CD4-positive, alpha-beta T cell treated with Interleukin-2 at 100 ng/mL for 4 hours (primary cell): ENCODE measurements around the gene BCL2A1.
"Not testable (repeated sequence)": the region's sequence is repeated elsewhere in the genome, so short reads cannot be mapped to it uniquely, and the experiment has no call there.

Experiments used
- DNase-seq: peaks from one replicate; pipeline ENCODE4 v3.0.0-alpha.2; 2020; ENCODE audit warnings: low spot score

Gene BCL2A1

DNA sequence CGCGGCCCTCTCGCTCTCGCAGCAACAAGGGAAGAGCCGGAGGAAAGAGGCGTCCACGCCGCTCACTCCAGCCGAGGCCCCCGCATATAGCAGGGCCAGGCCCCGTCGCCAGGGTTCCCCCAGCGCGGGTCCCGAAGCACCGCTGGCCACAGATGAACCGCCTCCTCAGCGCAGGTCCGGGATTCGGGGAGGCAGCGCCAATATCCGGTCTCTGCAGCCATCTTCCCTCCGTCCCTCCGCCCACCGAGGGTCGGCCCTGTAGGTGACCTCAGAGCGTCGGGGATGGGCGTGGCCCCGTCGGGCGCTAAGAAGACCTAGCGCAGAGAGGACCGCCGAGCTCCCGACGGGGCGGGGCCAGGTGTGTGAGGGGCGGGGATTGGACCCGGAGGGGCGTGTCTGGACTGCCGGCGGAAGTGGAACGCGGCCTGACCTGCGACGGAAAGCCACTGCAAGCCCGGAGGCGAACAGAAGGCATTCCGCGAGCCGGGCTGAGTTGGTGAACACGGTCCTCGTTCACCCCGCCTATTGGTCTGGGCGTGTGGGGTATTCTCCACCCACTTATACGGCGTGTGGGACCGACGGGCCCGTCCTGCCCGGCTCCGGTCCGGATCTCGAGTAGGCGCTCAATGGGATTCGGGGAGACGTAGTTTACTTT lies 47.4 kb downstream of the BCL2A1 start:
- peak; percentile 99 for DNase-seq

DNA sequence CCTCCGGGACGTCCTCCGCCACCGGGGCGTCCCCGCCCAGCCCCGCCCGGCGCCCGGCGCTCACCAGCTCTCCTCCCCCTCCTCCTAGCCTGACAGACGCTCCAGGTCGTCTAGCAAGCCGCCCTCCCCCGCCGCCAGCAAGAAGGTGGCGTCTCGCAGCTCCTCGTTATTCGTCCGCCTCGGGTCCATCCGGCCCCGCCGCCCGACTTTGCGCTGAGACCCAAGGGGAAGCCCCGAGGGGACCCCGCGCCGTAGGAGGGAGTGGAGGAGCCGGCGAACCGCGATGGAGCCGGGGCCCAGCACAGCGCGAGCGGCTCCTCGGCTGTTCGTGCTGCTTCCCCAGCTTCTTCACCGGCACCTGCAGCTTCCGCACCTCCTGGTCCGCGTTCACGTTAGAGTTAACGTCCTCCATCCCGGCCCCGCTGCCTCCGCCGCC lies 47.9 kb downstream of the BCL2A1 start:
- peak; percentile 65 for DNase-seq

DNA sequence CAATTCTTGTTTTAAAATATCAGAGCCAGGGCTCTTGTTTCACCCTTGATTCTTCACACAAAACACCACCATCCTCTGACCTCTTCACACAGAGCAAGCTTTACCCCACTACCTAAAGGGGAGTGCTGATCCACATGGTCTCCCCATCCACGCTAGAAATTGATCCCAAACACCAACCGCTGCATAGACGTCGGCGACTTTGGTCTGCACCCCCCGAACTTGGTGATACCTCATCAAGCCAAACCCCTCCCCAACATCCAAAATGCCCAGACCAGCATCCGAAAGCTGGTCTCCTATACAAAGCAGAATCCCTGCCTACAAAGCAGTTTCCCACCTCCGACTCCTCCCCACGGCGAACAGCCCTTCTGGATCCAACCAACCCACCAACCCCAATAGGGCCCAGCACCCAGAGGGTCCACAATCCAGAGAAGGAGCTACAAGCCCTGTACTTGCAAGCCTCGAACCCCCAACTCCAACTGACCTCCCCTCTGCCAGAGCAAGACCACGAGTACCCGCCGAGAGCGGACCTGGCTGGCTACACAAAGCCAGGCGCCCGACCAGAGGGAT lies 48.4 kb downstream of the BCL2A1 start:
- DNase-seq = no peak

DNA sequence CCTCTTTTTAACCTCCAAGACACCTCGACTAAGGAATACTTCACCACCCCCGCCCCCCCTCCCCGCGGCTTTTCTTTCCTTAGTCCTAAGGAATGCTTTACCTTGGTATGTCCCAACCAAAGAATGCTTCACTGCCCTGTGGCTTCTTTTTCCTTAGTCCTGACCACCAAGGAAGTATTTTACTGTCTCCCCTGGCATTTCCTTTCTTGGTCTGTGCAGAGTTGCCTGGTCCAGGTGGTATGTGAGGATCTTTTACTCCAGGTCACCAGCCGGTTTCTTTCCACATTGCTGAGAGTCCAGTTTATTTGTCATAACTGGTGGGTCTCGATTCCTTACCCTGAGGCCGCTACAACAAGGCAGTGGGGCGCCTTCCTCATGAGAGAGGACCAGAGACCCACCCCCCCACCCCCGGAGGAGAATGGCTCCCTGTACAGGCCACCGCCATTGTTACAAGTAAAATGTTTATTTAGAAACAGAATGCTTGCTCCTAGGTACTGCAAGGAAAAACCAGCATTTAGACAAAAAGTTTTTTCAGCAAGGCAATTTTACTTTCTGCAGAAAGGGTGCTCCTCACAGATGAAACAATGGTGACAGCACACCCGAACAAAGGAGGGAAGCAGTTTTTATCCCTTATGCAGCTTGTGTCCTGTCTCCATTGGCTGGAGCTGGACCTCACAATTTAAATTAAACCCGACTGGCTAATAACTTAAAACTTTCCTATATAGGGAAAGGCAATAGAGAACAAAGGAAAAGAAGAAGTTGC lies 51.1 kb downstream of the BCL2A1 start:
- no peak for DNase-seq

DNA sequence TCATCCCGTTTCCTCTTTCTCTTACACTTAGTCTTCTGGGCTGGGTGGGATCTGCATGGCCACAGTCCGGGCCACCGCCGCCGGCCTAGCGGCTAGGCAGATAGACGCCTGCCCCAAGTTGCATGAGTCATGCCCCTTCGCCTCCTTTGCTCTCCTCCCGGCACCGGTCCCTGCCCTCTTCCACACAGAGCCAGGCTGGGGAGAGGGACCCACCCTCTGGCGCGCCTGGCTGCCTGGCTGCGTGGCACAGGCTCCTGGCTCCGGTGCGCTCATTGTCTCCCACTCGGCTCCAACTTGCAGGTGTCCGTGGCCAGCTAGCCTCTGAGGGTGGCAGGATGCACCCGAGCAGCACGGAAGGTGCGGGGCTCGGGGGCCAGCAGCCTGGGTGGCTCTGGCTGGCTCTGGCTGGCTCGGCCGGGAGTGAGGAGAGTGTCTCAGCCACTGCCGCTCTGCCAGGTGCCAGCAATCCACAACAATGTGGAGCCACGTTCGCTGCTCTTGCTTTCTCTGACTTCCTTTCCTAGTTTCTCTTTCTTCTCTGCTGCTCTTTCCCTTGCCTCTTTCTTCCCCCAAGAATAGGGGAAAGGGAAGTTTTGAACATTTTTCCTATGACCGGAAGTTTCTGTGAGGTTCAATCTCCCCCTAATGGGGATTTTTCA lies 51.8 kb downstream of the BCL2A1 start:
- no peak for DNase-seq

DNA sequence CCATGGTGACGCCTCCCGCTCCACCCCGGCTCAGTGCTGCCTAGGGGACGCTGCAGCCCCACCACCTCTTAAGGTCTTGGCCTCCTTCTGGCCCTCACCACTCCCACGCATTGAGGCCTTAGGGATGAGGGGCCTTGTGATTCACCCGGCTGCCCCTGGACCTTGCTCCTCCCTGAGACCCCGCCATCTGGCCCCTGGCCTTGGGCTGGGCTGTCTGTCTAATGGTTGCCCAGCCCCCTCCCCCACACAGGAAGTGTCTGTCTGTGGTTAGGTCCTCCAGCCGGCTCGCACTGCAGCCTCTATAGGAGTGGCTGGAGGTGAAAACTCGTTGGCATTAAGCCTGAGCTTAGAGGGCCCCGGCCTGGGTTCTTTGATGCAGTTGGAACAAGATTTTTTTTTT lies 52.7 kb downstream of the BCL2A1 start:
- no peak for DNase-seq

DNA sequence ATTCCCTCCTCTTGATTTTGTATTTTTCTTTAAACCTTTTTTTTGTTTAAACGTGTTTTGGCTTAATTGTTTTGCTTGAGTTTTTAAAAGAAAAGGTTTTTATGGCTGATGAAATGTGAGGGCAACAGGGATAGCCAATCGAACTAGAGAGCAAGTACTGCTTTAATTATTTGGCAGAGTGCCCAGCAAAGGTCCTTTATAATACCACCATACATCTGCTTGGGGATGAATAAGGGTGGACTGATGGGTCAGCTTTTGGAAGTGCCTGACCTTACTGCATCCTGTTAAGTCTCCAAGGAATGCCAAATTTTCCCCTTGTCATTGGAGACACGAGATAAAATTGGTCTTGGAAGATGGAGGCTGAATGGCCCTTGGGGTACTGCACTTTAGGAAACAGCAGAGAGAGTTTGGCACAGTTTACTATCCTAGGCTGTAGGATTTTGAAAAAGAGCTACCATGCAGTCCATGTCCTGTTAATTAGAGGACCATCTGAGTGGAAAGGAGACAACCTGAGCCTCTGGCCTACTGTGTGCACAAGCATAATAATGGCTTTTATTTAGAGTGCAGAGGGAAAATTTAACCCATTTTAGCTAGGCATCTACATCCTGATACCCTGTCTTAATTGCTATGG lies 54.4 kb downstream of the BCL2A1 start:
- DNase-seq = no peak

DNA sequence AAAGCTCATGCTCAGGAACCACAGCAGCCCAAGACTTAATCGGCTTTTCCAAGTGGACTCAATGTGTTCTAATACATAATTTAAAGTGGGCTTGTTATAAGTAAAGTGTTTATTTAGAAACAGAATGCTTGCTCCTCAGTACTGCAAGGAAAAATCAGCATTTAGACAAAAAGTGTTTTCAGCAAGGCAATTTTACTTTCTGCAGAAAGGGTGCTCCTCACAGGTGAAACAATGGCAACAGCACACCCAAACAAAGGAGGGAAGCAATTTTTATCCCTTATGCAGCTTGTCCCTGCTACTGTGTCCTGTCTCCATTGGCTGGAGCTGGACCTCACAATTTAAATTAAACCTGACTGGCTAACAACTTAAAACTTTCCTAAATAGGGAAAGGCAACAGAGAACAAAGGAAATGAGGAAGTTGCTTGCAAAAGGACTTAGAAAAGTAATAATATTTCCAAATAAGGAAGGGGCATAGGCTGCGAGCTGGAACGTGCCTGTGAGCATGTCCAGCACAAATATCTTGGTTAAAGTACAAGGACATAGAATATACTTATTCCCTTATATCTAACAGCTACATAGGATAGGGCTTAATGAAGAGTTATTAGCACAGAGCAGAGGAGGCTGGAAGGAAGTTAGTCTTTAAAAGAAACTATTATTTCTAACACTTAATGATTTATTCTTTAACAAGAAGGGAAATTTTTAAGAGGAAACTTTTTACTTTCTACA lies 55.1 kb downstream of the BCL2A1 start:
- not testable (repeated sequence) for DNase-seq

DNA sequence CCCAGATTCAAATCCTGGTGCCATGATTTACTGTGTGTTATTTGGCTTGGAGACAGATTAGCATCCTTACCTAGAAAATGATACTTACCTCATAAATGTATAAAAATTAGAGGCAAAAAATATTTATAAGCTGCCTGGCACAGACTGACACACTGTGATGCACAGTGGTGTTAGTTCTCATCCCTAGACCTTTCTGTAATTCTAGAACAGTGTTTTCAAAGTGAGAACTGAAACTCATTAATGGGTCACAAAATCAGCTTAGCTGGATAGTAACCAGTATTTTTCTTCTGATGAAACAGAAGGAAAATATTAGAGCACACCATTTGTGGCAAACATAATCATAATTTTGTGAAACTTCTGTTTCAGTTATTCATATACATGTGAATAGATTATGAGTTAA lies 56.3 kb downstream of the BCL2A1 start:
- DNase-seq = no peak
